NCI-H446 treated with DMSO at 0.1 percent for 48 hours (cell line): ENCODE measurements around the gene FOXK1.

Experiments
- DNase-seq: peaks from one replicate; lab custom pipeline; 2025; lab: John Stamatoyannopoulos, UW

The FOXK1 gene

GRCh38 chr7:4819560-4820404 is 137.7 kb downstream of the FOXK1 start:
- no peak for DNase-seq

GRCh38 chr7:4820405-4820966 is 138.4 kb downstream of the FOXK1 start:
- no peak for DNase-seq
